Ovary (tissue), 9 donors: ENCODE results near the gene GRK5. TPM values are rescaled to one million over a fixed set of nuclear protein-coding genes. Genes with fewer than 3 reads are reported as not detected.

ENCODE experiments used
- DNase-seq, 5 donors: peaks; one replicate each; pipeline ENCODE4 v3.0.0-alpha.2; 2019 to 2020
- H3K27ac ChIP-seq, 2 donors: fragments of 200-600 bp; one replicate each; pipeline versions ENCODE4 v1.5.1 to v1.8.0; 2019 to 2022
- H3K27me3 ChIP-seq: fragments of 200-600 bp; one replicate; pipeline ENCODE4 v1.8.0; 2022
- H3K36me3 ChIP-seq: fragments of 200-600 bp; sonication (generic); one replicate; pipeline ENCODE4 v1.5.1; 2019
- H3K4me1 ChIP-seq: one replicate; pipeline ENCODE4 v1.8.1; 2013; ENCODE audit warnings: mild to moderate bottlenecking, moderate library complexity; ENCODE audit not compliant: insufficient read depth
- H3K4me3 ChIP-seq: fragments of 200-600 bp; sonication (generic); one replicate; pipeline ENCODE4 v1.5.1; 2017
- H3K9me3 ChIP-seq, 2 donors: fragments of 200-600 bp in 1 of 2; sonication (generic) in 1 of 2; one replicate each; pipeline versions ENCODE4 v1.5.1 to v1.8.1; 2013 to 2019; ENCODE audit warnings: mild to moderate bottlenecking in 1 of 2, moderate library complexity in 1 of 2
- CTCF ChIP-seq, 3 donors: fragments of 450-650 bp in 2 of 3; fragments of 200-600 bp in 1 of 3; IDR thresholded peaks; one replicate each; pipeline versions ENCODE4 v1.5.1 to v1.8.0; 2016 to 2022; ENCODE audit warnings: antibody characterized with exemption in 3 of 3, mild to moderate bottlenecking in 1 of 3
- EP300 ChIP-seq: sonication (generic); formaldehyde crosslinking; IDR thresholded peaks from one replicate; pipeline ENCODE4 v1.6.1; 2017; ENCODE audit warnings: antibody characterized with exemption
- POLR2A ChIP-seq: fragments of 450-650 bp; IDR thresholded peaks from one replicate; pipeline ENCODE4 v1.6.1; 2017; ENCODE audit warnings: antibody characterized with exemption, mild to moderate bottlenecking, moderate library complexity
- WGBS, 3 donors: extraction: QIAGEN DNeasy Blood & Tissue Kit in 1 of 3; methylation state at CpG; one replicate each; pipeline versions ENCODE4 v1.1.5 to v1.1.7; 2013 to 2017; 5-methylcytosine and 5-hydroxymethylcytosine counted together
- intact Hi-C, 4 donors: fragments of 100-400 bp; cut with DNase I; formaldehyde crosslinking; loops; one replicate each; pipeline versions ENCODE4 v1.11.0 to v1.15.1; 2022 to 2023
- polyA plus RNA-seq, 2 donors: library from polyadenylated mRNA; stranded (reverse); fragments of 200-250 nt in 1 of 2; fragments of 350-450 nt in 1 of 2; fragmentation: Illumina TruSeq in 1 of 2; extraction: RNeasy Lipid Tissue Mini Kit (QIAGEN cat#74804) in 1 of 2; gene quantifications; one replicate each; pipeline ENCODE4 v1.2.3, GENCODE V29; 2013 to 2014
- total RNA-seq, 7 donors: library from RNA; depleted of rRNA in 2 of 7; stranded (reverse); fragments of >200 nt in 2 of 7; fragmentation: NEBNext Ultra II Directional in 3 of 7; extraction: Animal tissue kit (Norgen Biotek cat#: 25700) in 3 of 7; gene quantifications; one replicate each; pipeline versions ENCODE4 v1.1.0 to v1.2.4, GENCODE V29; 2016 to 2023
- donor health status: DM: no; HTN: no; CAD: no; lungs with moderate emphysema.
- donor health status: DM: no; HTN: no; CAD: no.
- donor health status: Bipolar disorder and iron deficiency.
- donor health status: DM: yes; HTN: yes; CAD: no.
- donor health status: DM: no; HTN: no; CAD: no.
- donor health status: DM: yes; HTN: yes; CAD: no.

The GRK5 gene
- total and polyA plus RNA-seq, 9 donors: 10.0 to 115 (median 38.2) TPM

DNA sequence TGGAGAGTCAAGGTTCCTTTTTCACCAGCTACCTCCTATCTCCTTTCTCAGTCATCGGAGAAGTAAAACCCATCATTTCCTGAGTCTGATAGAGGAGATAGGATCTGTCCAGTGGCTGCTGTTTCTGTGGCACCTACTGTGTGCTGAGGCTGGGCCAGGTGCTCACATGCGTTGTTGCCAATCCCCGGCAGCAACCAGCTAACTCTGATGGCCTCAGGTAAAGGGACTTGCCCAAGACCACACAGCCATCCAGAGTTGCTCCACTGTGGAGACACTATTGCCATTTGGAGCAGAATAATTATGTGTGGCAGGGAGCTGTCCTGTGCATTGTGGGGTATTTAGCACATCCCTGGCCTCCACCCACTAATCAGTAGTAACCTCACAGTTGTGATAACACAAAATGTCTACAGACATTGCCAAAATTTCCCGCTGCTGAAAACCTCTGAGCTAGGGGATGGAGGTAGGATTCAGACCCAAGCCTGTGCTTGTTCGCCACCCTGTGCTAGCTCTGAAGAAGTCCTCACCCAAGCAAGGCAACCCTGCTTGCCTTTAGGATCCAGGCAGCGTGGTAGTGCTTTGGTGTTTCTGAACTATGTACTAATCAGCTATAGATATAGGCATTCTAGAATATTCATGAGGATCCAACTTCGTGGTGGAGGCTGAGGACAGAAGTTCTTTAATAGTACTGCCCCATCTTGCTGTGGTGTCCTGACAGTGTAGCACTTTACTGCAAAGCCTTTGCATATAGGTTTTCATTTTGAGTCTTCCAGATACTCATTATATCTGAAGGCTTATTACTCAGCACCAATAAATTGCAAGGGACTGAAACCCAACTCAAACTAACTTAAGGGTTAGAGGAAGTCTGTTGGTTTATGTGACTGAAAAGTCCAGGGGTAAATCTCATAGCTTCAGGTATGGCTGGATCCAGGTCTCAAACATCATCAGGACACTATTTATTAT lies 164.6 kb downstream of the GRK5 start:
- no peak overlapping the region for H3K4me3 ChIP-seq
- peaks cover 39% of the 10 kb centered on the region for H3K4me1 ChIP-seq
- DNase-seq: no peak
- 80 to 95% (median 81%) methylated on average over 7 of the region's 7 CpGs for WGBS, 3 donors
- peak overlapping the region in 1 of 2 donors; percentile 76 for H3K27ac ChIP-seq
- no peaks in the 10 kb centered on the region for H3K9me3 ChIP-seq
- no peaks in the 10 kb centered on the region for H3K36me3 ChIP-seq
- intact Hi-C loops: no loop called here
- no peaks in the 10 kb centered on the region for H3K27me3 ChIP-seq
- TF ChIP-seq POLR2A: no peak
- no peak for TF ChIP-seq CTCF (IDR thresholded peaks at IDR 0.05)
- TF ChIP-seq EP300: no peak

GRCh38 chr10:119373294-119374102 lies 166.1 kb downstream of the GRK5 start:
- intact Hi-C loops: no loop called here
- peaks cover 41% of the 10 kb centered on the region for H3K4me1 ChIP-seq

GRCh38 chr10:119374236-119374635 lies 166.9 kb downstream of the GRK5 start:
- intact Hi-C loops: no loop called here
- TF ChIP-seq EP300: no peak
- TF ChIP-seq POLR2A: no peak
- TF ChIP-seq CTCF (IDR thresholded peaks at IDR 0.05): no peak
- H3K27ac ChIP-seq: no peak overlapping the region
- H3K4me3 ChIP-seq: no peak overlapping the region
- no peaks in the 10 kb centered on the region for H3K36me3 ChIP-seq
- 90 to 97% (median 93%) methylated on average over 4 of the region's 4 CpGs for WGBS, 3 donors
- no peaks in the 10 kb centered on the region for H3K9me3 ChIP-seq
- no peaks in the 10 kb centered on the region for H3K27me3 ChIP-seq
- DNase-seq: no peak
- peaks cover 37% of the 10 kb centered on the region for H3K4me1 ChIP-seq

More at GRCh38 chr10:119373294-119374102, 166.1 kb downstream of the GRK5 start:
- no peak for DNase-seq
- Histone ChIP-seq H3K27ac (no peak overlapping the region), H3K9me3 (no peaks in the 10 kb centered on the region), H3K27me3 (no peaks in the 10 kb centered on the region), H3K4me3 (no peak overlapping the region), H3K36me3 (no peaks in the 10 kb centered on the region)
- 91 to 94% (median 93%) methylated on average over 13 of the region's 13 CpGs for WGBS, 3 donors
- TF ChIP-seq EP300: no peak
- TF ChIP-seq CTCF (IDR thresholded peaks at IDR 0.05): no peak
- no peak for TF ChIP-seq POLR2A

DNA sequence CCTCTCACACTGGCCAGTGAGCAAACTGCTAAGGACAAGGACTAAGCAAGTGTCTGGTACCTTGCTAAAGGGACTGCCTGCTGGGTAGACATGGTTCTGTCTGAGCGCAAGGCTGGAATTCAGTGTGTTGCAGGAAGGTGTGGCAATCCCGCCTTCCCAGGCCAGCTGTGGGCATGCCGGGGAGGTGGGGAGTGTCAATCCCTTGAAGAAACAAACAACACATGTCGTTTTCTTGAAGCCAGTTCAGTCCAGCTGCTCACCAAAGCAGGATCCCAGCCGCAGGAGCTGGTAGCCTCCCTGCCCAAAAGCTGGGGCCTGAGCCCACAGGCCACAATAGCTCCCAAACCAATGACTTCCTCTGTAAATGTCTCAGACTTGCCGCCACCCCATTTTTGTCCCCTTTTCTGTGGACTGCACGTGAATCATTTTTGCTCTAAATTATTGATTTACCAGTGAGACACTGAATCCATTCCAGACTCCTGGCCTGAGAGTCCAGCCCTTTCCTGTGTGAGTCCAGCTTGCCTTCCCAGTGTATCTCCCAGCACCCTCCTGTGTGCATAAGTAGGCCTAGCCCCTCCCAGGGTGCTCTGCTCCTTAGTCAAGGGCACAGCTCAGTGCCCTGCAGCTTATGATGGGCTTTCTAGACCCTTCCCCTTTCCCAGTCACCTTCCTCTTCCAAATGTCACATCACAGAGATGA lies 168.4 kb downstream of the GRK5 start:
- Histone ChIP-seq H3K27me3 (no peaks in the 10 kb centered on the region), H3K27ac (peak overlapping the region in 1 of 2 donors; percentile 13), H3K36me3 (no peaks in the 10 kb centered on the region), H3K9me3 (no peaks in the 10 kb centered on the region), H3K4me3 (no peak overlapping the region), H3K4me1 (peaks cover 29% of the 10 kb centered on the region)
- no peak for TF ChIP-seq POLR2A
- no peak for TF ChIP-seq EP300
- no peak for TF ChIP-seq CTCF (IDR thresholded peaks at IDR 0.05)
- DNase-seq: peak in 1 of 5 donors; percentile 48
- 35 to 61% (median 52%) methylated on average over 7 of the region's 7 CpGs for WGBS, 3 donors
- intact Hi-C loops: no loop called here
